Pancreas (tissue), 10 donors: ENCODE data around the gene SLK. TPM values are rescaled to one million over a fixed set of nuclear protein-coding genes. Genes with fewer than 3 reads are reported as not detected.

ENCODE experiments used
- ATAC-seq, 4 donors: fragments of 200-7000 bp; cut with Tn5 transposase; one replicate each; pipeline versions ENCODE4 v1.8.0 to v1.9.1; 2020; ENCODE audit warnings: mild to moderate bottlenecking in 4 of 4, moderate library complexity in 4 of 4
- DNase-seq, 6 donors: peaks; one replicate each; pipeline ENCODE4 v3.0.0-alpha.2; 2020
- FAIRE-seq: peaks from 2 replicates; lab custom pipeline; 2012; peaks lifted over from hg19 to GRCh38; lab: Jason Lieb, UNC
- H3K27ac ChIP-seq, 4 donors: fragments of 200-600 bp; sonication (generic); 1 replicate in 3 of 4; 2 replicates in 1 of 4; pipeline versions ENCODE4 v1.5.0 to v1.8.0; 2020
- H3K27me3 ChIP-seq, 4 donors: fragments of 200-600 bp; one replicate each; pipeline ENCODE4 v1.8.0; 2021
- H3K36me3 ChIP-seq, 3 donors: fragments of 200-600 bp; sonication (generic) in 1 of 3; one replicate each; pipeline versions ENCODE4 v1.5.0 to v1.8.0; 2020 to 2021
- H3K4me1 ChIP-seq, 3 donors: fragments of 200-600 bp; one replicate each; pipeline ENCODE4 v1.8.0; 2021
- H3K4me3 ChIP-seq, 4 donors: fragments of 200-600 bp; sonication (generic) in 2 of 4; one replicate each; pipeline versions ENCODE4 v1.5.0 to v1.8.0; 2020 to 2021
- H3K9me3 ChIP-seq, 4 donors: fragments of 200-600 bp; one replicate each; pipeline ENCODE4 v1.8.0; 2021
- WGBS, 2 donors: extraction: QIAGEN DNeasy Blood & Tissue Kit; methylation state at CpG; one replicate each; pipeline ENCODE4 v1.1.7; 2013; 5-methylcytosine and 5-hydroxymethylcytosine counted together
- intact Hi-C, 3 donors: fragments of 100-400 bp; cut with DNase I; formaldehyde crosslinking; loops; one replicate each; pipeline versions ENCODE4 v1.11.1 to v1.14.2; 2022
- polyA plus RNA-seq, 2 donors: library from polyadenylated mRNA; stranded (reverse); fragments of 200-250 nt; gene quantifications; one replicate each; pipeline ENCODE4 v1.2.3, GENCODE V29; 2013
- total RNA-seq, 6 donors: library from RNA; stranded (reverse); fragmentation: NEBNext Ultra II Directional in 4 of 6; extraction: Animal tissue kit (Norgen Biotek cat#: 25700) in 4 of 6; gene quantifications; one replicate each; pipeline versions ENCODE4 v1.2.1 to v1.2.4, GENCODE V29; 2021 to 2023
- TF ChIP-seq, protein P1 (sequence below), 4 donors: fragments of 200-600 bp; sonication (generic) in 3 of 4; IDR thresholded peaks; one replicate each; pipeline versions ENCODE4 v1.5.0 to v1.8.0; 2021; ENCODE audit warnings: antibody characterized with exemption in 4 of 4
- donor health status: healthy with polysubstance abuse.
- donor health status: DM: no; HTN: no; CAD: no; lungs with moderate emphysema.
- donor health status: DM: no; HTN: no; CAD: no.
- donor health status: control.
- donor health status: control.
- donor health status: Bipolar disorder and iron deficiency.
- donor health status: DM: yes; HTN: yes; CAD: no.
- donor health status: DM: no; HTN: no; CAD: no.
- donor health status: DM: no; HTN: no; CAD: no.
- donor health status: DM: yes; HTN: yes; CAD: no.

Gene SLK
- total and polyA plus RNA-seq, 8 donors: 6.0 to 20.1 (median 13.4) TPM

DNA sequence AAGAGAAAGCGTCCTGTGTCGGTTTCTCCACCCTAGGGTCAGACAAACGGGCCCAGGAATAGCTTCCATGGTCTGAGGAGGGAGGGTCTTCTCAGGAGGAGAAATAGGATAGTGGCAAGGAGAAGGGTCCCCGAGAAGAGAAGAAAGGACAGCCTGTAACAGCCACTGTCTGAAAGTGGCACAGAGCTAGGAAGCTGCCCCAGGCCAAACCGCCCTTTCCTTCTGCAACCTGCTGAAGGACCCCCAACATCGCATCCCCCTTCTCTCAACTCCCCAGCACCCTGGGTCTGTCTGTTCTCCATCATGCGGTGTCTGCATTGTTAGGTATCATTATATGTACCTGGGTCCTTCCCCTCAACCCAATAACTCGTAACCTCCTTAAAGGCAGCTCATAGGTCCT is 71.6 kb downstream of the SLK start:
- H3K4me1 ChIP-seq: no peaks in the 10 kb centered on the region
- H3K9me3 ChIP-seq: no peaks in the 10 kb centered on the region
- intact Hi-C loops: no loop called here
- TF ChIP-seq, protein P1, sequence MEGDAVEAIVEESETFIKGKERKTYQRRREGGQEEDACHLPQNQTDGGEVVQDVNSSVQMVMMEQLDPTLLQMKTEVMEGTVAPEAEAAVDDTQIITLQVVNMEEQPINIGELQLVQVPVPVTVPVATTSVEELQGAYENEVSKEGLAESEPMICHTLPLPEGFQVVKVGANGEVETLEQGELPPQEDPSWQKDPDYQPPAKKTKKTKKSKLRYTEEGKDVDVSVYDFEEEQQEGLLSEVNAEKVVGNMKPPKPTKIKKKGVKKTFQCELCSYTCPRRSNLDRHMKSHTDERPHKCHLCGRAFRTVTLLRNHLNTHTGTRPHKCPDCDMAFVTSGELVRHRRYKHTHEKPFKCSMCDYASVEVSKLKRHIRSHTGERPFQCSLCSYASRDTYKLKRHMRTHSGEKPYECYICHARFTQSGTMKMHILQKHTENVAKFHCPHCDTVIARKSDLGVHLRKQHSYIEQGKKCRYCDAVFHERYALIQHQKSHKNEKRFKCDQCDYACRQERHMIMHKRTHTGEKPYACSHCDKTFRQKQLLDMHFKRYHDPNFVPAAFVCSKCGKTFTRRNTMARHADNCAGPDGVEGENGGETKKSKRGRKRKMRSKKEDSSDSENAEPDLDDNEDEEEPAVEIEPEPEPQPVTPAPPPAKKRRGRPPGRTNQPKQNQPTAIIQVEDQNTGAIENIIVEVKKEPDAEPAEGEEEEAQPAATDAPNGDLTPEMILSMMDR (IDR thresholded peaks at IDR 0.05): no peak
- FAIRE-seq (no peak), ATAC-seq (no peak), DNase-seq (no peak)
- no peaks in the 10 kb centered on the region for H3K36me3 ChIP-seq
- WGBS, 2 donors: 79 to 82% methylated on average over 8 of the region's 8 CpGs
- H3K27ac ChIP-seq: no peak overlapping the region
- no peak overlapping the region for H3K4me3 ChIP-seq
- no peaks in the 10 kb centered on the region for H3K27me3 ChIP-seq

DNA sequence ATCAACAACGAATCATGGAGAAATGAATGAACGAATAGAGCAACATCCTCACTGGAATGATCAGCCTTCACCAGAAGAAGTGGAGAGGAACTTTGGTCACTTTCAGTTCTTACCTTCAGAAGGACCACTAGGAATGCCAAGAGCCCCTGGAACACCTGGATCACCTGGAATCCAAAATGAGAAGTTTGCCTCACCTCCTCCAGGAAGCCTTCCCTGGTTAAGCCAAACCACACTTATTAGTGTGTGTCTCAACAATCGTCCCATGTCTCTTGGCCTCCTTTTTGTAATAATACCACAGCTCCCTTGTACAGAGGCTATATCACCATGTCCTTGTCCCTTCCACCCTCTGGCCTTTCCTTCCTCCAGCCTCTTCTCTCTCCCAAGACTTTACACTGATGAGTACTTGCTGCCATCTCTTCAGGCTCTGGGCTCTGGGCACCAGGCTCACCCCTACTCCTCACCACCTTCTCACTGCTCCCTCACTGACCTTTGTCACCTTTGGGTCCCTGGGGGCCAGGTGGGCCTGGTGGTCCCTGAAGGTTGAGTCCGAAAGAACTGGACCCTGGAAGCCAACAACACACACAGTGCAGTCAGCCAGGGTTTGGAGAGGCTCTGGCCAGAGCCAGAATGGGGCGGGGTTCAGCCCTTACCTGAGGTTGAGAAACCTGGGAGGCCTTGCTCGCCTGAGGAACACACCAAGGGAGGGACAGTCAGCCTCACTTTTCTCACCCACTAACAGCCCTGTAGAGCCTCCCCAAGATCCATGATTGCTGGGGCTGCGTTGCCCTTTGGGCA is 72.2 kb downstream of the SLK start:
- DNase-seq (no peak), FAIRE-seq (no peak), ATAC-seq (no peak)
- no peak overlapping the region for H3K4me3 ChIP-seq
- H3K4me1 ChIP-seq: no peaks in the 10 kb centered on the region
- no peak overlapping the region for H3K27ac ChIP-seq
- no peaks in the 10 kb centered on the region for H3K9me3 ChIP-seq
- H3K27me3 ChIP-seq: no peaks in the 10 kb centered on the region
- WGBS, 2 donors: 79 to 83% methylated on average over 7 of the region's 7 CpGs
- intact Hi-C loops: no loop called here
- TF ChIP-seq, protein P1 (IDR thresholded peaks at IDR 0.05): no peak
- no peaks in the 10 kb centered on the region for H3K36me3 ChIP-seq

DNA sequence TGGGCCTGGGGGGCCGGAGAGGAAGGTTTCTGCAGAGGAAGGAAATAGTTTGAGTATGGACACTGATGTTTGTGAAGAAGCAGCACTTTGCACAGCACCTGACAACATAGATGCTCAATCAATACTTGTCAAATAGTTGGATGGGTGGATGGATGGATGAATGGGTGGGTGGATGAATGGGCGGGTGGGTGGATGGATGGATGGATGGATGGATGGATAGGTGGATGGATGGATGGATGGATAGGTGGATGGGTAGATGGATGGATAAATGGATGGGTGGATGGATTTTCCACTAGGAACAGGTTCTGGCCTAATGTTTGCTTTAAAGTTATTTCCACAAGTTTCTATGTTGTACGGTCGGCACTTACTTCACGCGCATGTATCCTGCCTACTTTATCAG is 73.4 kb downstream of the SLK start:
- intact Hi-C loops: loop anchor here in 1 of 3 donors (10.0 kb wide), 1 partner anchor 174 kb away; no protein-coding TSS in a partner anchor
- H3K27ac ChIP-seq: no peak overlapping the region
- no peak for DNase-seq
- H3K27me3 ChIP-seq: no peaks in the 10 kb centered on the region
- H3K36me3 ChIP-seq: no peaks in the 10 kb centered on the region
- no peak overlapping the region for H3K4me3 ChIP-seq
- WGBS, 2 donors: 63 to 66% methylated on average over 6 of the region's 6 CpGs
- no peak for FAIRE-seq
- TF ChIP-seq, protein P1 (IDR thresholded peaks at IDR 0.05): no peak
- ATAC-seq: no peak
- no peaks in the 10 kb centered on the region for H3K4me1 ChIP-seq
- no peaks in the 10 kb centered on the region for H3K9me3 ChIP-seq

DNA sequence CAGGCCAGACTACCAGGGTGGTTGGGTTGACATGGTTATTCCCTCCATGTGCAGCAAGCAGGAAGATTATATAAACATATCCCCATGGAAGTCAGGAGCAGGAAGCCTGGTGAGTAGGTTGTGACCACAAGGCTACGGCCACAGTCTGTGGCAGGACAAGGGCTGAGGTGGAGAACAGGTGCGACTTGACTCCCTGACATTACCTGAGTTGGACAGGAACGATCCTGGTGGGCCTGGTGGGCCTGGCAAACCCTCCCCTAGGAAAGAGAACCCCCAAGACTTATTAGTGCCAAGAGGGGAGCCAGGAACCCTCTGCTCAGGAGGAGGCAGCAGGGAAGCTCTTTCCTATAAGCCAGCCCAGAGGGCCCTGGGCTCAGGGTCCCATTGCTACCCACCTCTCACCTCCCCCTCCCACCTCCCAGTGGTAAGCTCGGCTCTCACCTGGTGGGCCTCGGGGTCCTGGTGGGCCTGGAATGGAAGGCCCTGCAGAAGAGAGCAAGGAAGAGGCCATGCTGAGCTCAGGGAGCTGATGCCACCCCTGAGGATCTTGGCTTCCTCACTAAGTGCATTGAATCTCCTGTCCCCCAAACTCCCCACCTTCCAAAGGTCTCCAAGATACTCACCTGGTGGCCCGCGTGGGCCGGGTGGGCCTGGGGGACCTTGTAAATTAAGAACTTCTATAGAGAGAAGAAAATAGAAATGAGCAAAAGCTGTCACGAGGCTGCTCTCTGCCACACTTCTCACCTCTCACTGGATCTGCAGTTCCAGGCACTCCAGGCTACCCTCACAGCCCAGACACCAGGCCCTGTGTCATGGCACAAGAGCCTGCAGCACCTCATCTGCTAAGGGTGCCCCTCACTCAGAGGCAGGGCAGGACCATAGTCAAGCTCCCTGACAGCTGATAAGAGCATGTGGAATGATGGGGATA is 74.2 kb downstream of the SLK start:
- no peak for DNase-seq
- 61 to 70% methylated on average over 9 of the region's 9 CpGs for WGBS, 2 donors
- H3K36me3 ChIP-seq: no peaks in the 10 kb centered on the region
- FAIRE-seq: no peak
- ATAC-seq: no peak
- no peak overlapping the region for H3K27ac ChIP-seq
- no peak overlapping the region for H3K4me3 ChIP-seq
- TF ChIP-seq, protein P1 (IDR thresholded peaks at IDR 0.05): no peak
- H3K27me3 ChIP-seq: no peaks in the 10 kb centered on the region
- H3K4me1 ChIP-seq: no peaks in the 10 kb centered on the region
- H3K9me3 ChIP-seq: no peaks in the 10 kb centered on the region
- intact Hi-C loops: loop anchor here in 1 of 3 donors (10.0 kb wide), 1 partner anchor 174 kb away; no protein-coding TSS in a partner anchor
